A673 (cell line): ENCODE results near the gene P4HA2.

ENCODE experiments used
- CTCF ChIP-seq: fragments of 300-800, 200-600 bp; sonication (generic); conservative IDR thresholded peaks from 2 replicates; pipeline ENCODE4 v1.5.1; 2017; ENCODE audit warnings: low read depth, mild to moderate bottlenecking, antibody characterized with exemption, low read length, moderate library complexity, mixed read lengths
- EZH2 ChIP-seq: fragments of 200-600 bp; sonication (generic); IDR thresholded peaks from 2 replicates; pipeline ENCODE4 v1.6.1; 2017; ENCODE audit warnings: borderline replicate concordance, low read depth, mild to moderate bottlenecking, mixed read lengths, antibody characterized with exemption, low read length; ENCODE audit not compliant: poor library complexity, severe bottlenecking

DNA sequence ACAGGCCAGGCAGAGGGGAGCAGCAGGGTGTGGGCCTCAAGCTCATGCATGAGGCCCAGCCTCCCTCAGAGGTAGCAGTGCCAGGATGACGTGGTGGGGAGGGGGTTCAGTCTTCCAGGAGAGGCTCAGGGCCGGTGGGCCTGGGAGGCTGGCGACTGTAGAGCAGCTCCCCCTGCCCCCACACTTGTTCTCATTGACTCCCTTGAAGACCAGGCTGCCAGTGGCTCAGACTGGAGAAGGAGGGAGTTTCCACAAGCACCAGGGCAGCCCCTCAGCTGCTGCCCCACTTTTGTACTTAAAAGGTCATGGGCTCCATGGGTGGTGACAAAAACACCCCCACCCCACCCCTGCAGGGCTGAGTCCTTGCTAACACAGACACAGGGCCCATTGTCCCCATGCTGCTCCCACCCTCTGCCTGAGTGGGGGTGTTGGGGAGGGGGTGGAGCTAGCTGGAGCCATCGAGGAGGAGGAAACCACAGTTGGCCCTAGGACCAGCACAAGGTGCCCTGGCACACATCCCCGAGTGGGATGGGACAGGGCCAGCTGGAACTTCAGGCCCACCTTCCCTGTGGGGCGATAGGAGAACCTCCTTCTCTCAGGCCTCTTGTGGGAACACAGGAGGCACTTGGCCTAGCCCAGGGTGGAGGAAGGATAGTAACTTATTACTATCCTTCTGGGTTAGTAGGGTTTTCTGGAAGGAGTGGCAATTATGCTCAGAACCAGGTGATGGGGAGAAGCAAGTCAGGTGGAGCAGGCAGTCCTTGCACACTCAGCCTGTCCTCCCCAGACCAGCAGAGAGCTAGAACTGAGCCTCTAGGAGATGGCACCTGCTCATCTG lies 40.5 kb upstream of the P4HA2 start:
- no peak for TF ChIP-seq CTCF
- no peak for TF ChIP-seq EZH2
